Fibroblast of lung (primary cell): ENCODE results near the gene RAPGEF4. TPM values are rescaled to one million over a fixed set of nuclear protein-coding genes. Genes with fewer than 3 reads are reported as not detected.

ENCODE experiments used
- DNase-seq, 2 donors: peaks; one replicate each; pipeline versions ENCODE4 v3.0.0 to v3.0.0-alpha.2; 2010; ENCODE audit warnings: low read depth in 2 of 2
- H2AFZ ChIP-seq: 2 replicates; pipeline ENCODE4 v1.5.1; 2012; ENCODE audit warnings: low read length, control low read depth, inconsistent platforms
- H3K27ac ChIP-seq: 2 replicates; pipeline ENCODE4 v1.5.1; 2011; ENCODE audit warnings: low read length, control low read depth; ENCODE audit not compliant: insufficient read depth
- H3K27me3 ChIP-seq: 2 replicates; pipeline ENCODE4 v1.5.1; 2011; ENCODE audit warnings: mild to moderate bottlenecking, low read length; ENCODE audit not compliant: control insufficient read depth, insufficient read depth
- H3K36me3 ChIP-seq: 2 replicates; pipeline ENCODE4 v1.5.1; 2011; ENCODE audit warnings: low read length; ENCODE audit not compliant: control insufficient read depth, insufficient read depth
- H3K4me1 ChIP-seq: 2 replicates; pipeline ENCODE4 v1.5.1; 2011; ENCODE audit warnings: low read length; ENCODE audit not compliant: control insufficient read depth, insufficient read depth; ENCODE audit errors: extremely low read depth
- H3K4me2 ChIP-seq: 2 replicates; pipeline ENCODE4 v1.5.1; 2011; ENCODE audit warnings: low read length, control low read depth; ENCODE audit not compliant: insufficient read depth; ENCODE audit errors: extremely low read depth
- H3K4me3 ChIP-seq, 4 experiments: fragments of 200-600 bp in 1 of 4; sonication (generic) in 1 of 4; replicated peaks in 1 of 4; 2 replicates each; pipeline ENCODE4 v1.5.1; 2011 to 2016; ENCODE audit warnings: low read length in 4 of 4, low read depth in 3 of 4, mild to moderate bottlenecking in 3 of 4, control low read depth in 2 of 4, inconsistent platforms in 1 of 4, mixed read lengths in 1 of 4; ENCODE audit not compliant: insufficient read depth in 1 of 4; ENCODE audit errors: control extremely low read depth in 1 of 4
- H3K79me2 ChIP-seq: 2 replicates; pipeline ENCODE4 v1.5.1; 2012; ENCODE audit warnings: mild to moderate bottlenecking, low read length, inconsistent platforms; ENCODE audit not compliant: control insufficient read depth, insufficient read depth
- H3K9ac ChIP-seq: 2 replicates; pipeline ENCODE4 v1.5.1; 2011; ENCODE audit warnings: mild to moderate bottlenecking, low read length, control low read depth; ENCODE audit not compliant: insufficient read depth
- H3K9me3 ChIP-seq: 2 replicates; pipeline ENCODE4 v1.5.1; 2012; ENCODE audit warnings: low read depth, low read length; ENCODE audit not compliant: control insufficient read depth, insufficient read depth
- H4K20me1 ChIP-seq: 2 replicates; pipeline ENCODE4 v1.5.1; 2011; ENCODE audit warnings: low read length; ENCODE audit not compliant: control insufficient read depth, insufficient read depth; ENCODE audit errors: extremely low read depth
- CTCF ChIP-seq, 2 donors: IDR thresholded peaks in 1 of 2; conservative IDR thresholded peaks in 1 of 2; 1 replicate in 1 of 2; 2 replicates in 1 of 2; pipeline ENCODE4 v1.5.1; 2011 to 2012; ENCODE audit warnings: low read length in 2 of 2, control low read depth in 1 of 2, inconsistent platforms in 1 of 2, low read depth in 1 of 2, mild to moderate bottlenecking in 1 of 2
- EZH2 ChIP-seq: IDR thresholded peaks from 2 replicates; pipeline ENCODE4 v1.5.1; 2012; ENCODE audit warnings: low read length, control low read depth, mild to moderate bottlenecking; ENCODE audit errors: missing control alignments
- polyA plus RNA-seq, 2 donors: library from polyadenylated mRNA; depleted of rRNA in 1 of 2; stranded (reverse) in 1 of 2; unstranded in 1 of 2; fragments of >200 nt; gene quantifications; 2 replicates each; pipeline ENCODE4 v1.2.1, GENCODE V29; 2011 to 2012; ENCODE audit warnings: missing spikeins in 1 of 2
- total RNA-seq: library from RNA; depleted of rRNA; stranded (reverse); fragments of >200 nt; gene quantifications from 2 replicates; pipeline ENCODE4 v1.2.1, GENCODE V29; 2014

RAPGEF4 gene
- total and polyA plus RNA-seq, 2 donors (not counting 1 experiment from before 2014, with no cell fraction given): 0.51 to 3.0 TPM

- H3K4me1 ChIP-seq: no peaks in the 10 kb centered on the region
- TF ChIP-seq CTCF (conservative IDR thresholded peaks at IDR 0.05 in 1 of 2, IDR thresholded peaks at IDR 0.05 in 1 of 2; ENCODE audit: low read depth in 1 of 2, low read length in 2 of 2) (no peak), EZH2 (no peak)
Observed at GRCh38 chr2:173059292-173059691, 323.6 kb downstream of the RAPGEF4 start.

GRCh38 chr2:173059971-173060461 is 324.4 kb downstream of the RAPGEF4 start:
- H3K4me2 ChIP-seq: no peak overlapping the region
- no peak overlapping the region for H3K9ac ChIP-seq
- H3K9me3 ChIP-seq: no peaks in the 10 kb centered on the region
- H2AFZ ChIP-seq: no peak overlapping the region
- DNase-seq: peak in 1 of 2 donors; percentile 66
- TF ChIP-seq EZH2 (no peak), CTCF (conservative IDR thresholded peaks at IDR 0.05 in 1 of 2, IDR thresholded peaks at IDR 0.05 in 1 of 2; ENCODE audit: low read depth in 1 of 2, low read length in 2 of 2) (no peak)
- no peaks in the 10 kb centered on the region for H3K79me2 ChIP-seq
- H4K20me1 ChIP-seq: no peaks in the 10 kb centered on the region
- no peaks in the 10 kb centered on the region for H3K36me3 ChIP-seq
- no peak overlapping the region for H3K27ac ChIP-seq
- no peak overlapping the region for H3K4me3 ChIP-seq
- no peaks in the 10 kb centered on the region for H3K4me1 ChIP-seq
- H3K27me3 ChIP-seq: no peaks in the 10 kb centered on the region

More at GRCh38 chr2:173059292-173059691, 323.6 kb downstream of the RAPGEF4 start:
- no peak overlapping the region for H3K4me3 ChIP-seq
- no peak overlapping the region for H2AFZ ChIP-seq
- H3K79me2 ChIP-seq: no peaks in the 10 kb centered on the region
- H3K9me3 ChIP-seq: no peaks in the 10 kb centered on the region
- no peak for DNase-seq
- no peaks in the 10 kb centered on the region for H4K20me1 ChIP-seq
- no peak overlapping the region for H3K4me2 ChIP-seq
- H3K27ac ChIP-seq: no peak overlapping the region
- H3K9ac ChIP-seq: no peak overlapping the region
- no peaks in the 10 kb centered on the region for H3K36me3 ChIP-seq
- H3K27me3 ChIP-seq: no peaks in the 10 kb centered on the region

GRCh38 chr2:173062801-173063200 is 327.2 kb downstream of the RAPGEF4 start:
- peak in 1 of 2 donors; percentile 42 for DNase-seq

More at GRCh38 chr2:173062801-173063200, 327.2 kb downstream of the RAPGEF4 start:
- no peak overlapping the region for H3K4me3 ChIP-seq
- no peak overlapping the region for H3K9ac ChIP-seq
- TF ChIP-seq CTCF (conservative IDR thresholded peaks at IDR 0.05 in 1 of 2, IDR thresholded peaks at IDR 0.05 in 1 of 2; ENCODE audit: low read depth in 1 of 2, low read length in 2 of 2): no peak
- no peak for TF ChIP-seq EZH2
- no peak overlapping the region for H3K4me2 ChIP-seq
- H2AFZ ChIP-seq: no peak overlapping the region
- H3K27me3 ChIP-seq: no peaks in the 10 kb centered on the region
- H4K20me1 ChIP-seq: no peaks in the 10 kb centered on the region
- H3K79me2 ChIP-seq: no peaks in the 10 kb centered on the region
- no peaks in the 10 kb centered on the region for H3K9me3 ChIP-seq
- no peak overlapping the region for H3K27ac ChIP-seq
- H3K4me1 ChIP-seq: no peaks in the 10 kb centered on the region
- H3K36me3 ChIP-seq: no peaks in the 10 kb centered on the region
